ENCODE measurements around the gene USPL1. TPM values are rescaled to one million over a fixed set of nuclear protein-coding genes. Genes with fewer than 3 reads are reported as not detected.
"Not testable (repeated sequence)": the region's sequence is repeated elsewhere in the genome, so short reads cannot be mapped to it uniquely, and the experiment has no call there.

USPL1 gene
- total RNA-seq, 2 donors from 2014 or later = 17.9 to 19.3 TPM

DNA sequence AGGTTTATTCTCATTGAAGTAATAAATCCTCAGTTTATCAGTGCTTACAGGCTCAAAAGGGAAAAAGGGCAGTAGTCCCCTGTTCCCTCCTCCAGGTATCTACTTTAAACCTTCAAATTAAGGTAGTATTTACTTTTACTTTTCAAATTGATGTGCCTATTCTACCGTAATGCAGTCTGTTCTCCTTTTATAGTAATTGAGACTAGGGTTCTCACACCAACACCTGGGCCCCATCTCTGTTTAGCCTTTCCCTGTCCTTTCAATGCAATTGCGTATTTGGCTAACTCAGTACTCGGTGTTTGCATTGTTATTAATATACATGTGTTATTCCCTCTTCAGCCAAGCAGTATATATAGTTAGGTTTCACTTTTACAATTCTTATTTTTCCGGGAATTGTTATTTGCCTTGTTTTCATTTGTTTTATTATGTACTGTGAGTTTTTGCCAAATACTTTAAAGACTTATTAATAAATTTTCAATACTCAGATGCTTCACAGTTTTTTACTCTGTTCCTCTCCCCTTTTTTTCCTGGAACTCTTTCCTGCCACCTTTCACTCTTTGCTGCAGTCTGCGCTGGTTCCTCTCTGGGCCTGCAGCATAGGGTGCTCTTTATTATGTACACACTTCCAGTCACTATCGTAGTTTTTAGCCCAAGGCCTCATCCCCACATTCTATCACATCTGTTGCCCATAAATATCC lies 30.3 kb downstream of the USPL1 start:
- H3K27ac Mint-ChIP-seq = no peak overlapping the region
- H3K4me3 Mint-ChIP-seq = no peak overlapping the region
- no peak overlapping the region for H3K27ac ChIP-seq (ENCODE audit: low read depth, low read length)
- DNase-seq = no peak
- H3K4me1 ChIP-seq (ENCODE audit: control insufficient read depth, insufficient read depth, low read length) = no peaks in the 10 kb centered on the region
- TF ChIP-seq, protein P1, sequence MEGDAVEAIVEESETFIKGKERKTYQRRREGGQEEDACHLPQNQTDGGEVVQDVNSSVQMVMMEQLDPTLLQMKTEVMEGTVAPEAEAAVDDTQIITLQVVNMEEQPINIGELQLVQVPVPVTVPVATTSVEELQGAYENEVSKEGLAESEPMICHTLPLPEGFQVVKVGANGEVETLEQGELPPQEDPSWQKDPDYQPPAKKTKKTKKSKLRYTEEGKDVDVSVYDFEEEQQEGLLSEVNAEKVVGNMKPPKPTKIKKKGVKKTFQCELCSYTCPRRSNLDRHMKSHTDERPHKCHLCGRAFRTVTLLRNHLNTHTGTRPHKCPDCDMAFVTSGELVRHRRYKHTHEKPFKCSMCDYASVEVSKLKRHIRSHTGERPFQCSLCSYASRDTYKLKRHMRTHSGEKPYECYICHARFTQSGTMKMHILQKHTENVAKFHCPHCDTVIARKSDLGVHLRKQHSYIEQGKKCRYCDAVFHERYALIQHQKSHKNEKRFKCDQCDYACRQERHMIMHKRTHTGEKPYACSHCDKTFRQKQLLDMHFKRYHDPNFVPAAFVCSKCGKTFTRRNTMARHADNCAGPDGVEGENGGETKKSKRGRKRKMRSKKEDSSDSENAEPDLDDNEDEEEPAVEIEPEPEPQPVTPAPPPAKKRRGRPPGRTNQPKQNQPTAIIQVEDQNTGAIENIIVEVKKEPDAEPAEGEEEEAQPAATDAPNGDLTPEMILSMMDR (conservative IDR thresholded peaks at IDR 0.05) = no peak
- no peaks in the 10 kb centered on the region for H3K4me1 Mint-ChIP-seq
- no peaks in the 10 kb centered on the region for H3K27me3 Mint-ChIP-seq (ENCODE audit: insufficient read depth)
- H3K9ac ChIP-seq (ENCODE audit: extremely low read depth, low read length, poor library complexity, severe bottlenecking) = no peak overlapping the region
- WGBS, 2 experiments (ENCODE audit: insufficient coverage in 1 of 2, insufficient read length in 1 of 2) = 85 to 100% methylated on average over 2 to 5 of the region's 6 CpGs
- no peaks in the 10 kb centered on the region for H3K9me3 Mint-ChIP-seq
- H3K4me3 ChIP-seq (ENCODE audit: low read length) = no peak overlapping the region
- H3K36me3 Mint-ChIP-seq (ENCODE audit: low read depth) = peaks cover 50% of the 10 kb centered on the region
- H3K27me3 ChIP-seq (ENCODE audit: control insufficient read depth, insufficient read depth, low read length, poor library complexity, severe bottlenecking) = no peaks in the 10 kb centered on the region
- H3K36me3 ChIP-seq (ENCODE audit: control insufficient read depth, insufficient read depth, low read length) = peaks cover 71% of the 10 kb centered on the region
- no peaks in the 10 kb centered on the region for H3K9me3 ChIP-seq (ENCODE audit: control insufficient read depth, low read length)

DNA sequence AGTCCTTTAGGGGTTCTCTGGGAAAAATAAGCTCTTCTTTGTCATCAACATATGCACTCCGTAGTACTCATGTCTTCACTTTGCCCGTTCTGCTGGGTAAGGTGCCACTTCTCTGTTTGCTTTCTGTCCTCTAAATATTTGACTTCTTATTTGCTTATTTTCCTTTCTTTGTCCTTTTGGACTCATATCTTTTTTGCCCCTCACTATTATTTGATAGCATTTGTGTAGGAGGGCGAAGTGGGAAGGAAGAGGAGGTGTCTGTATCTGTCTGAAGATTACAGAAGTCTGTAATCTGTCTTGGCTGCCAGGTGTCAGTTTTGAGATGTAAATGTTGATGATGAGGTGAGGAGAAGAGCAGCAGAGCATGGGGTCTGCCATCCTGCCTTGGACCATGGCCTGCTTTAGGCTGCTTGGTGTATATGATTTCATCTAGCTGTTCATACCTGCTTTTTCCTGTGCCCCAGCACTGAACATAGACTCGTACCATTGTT lies 30.8 kb downstream of the USPL1 start:
- Mint-ChIP-seq H3K36me3 (ENCODE audit: low read depth) (peaks cover 51% of the 10 kb centered on the region), H3K27ac (no peak overlapping the region), H3K4me3 (no peak overlapping the region), H3K27me3 (ENCODE audit: insufficient read depth) (no peaks in the 10 kb centered on the region), H3K9me3 (no peaks in the 10 kb centered on the region), H3K4me1 (no peaks in the 10 kb centered on the region)
- TF ChIP-seq, protein P1 (conservative IDR thresholded peaks at IDR 0.05) = no peak
- no peak overlapping the region for H3K27ac ChIP-seq (ENCODE audit: low read depth, low read length)
- H3K4me1 ChIP-seq (ENCODE audit: control insufficient read depth, insufficient read depth, low read length) = no peaks in the 10 kb centered on the region
- peaks cover 73% of the 10 kb centered on the region for H3K36me3 ChIP-seq (ENCODE audit: control insufficient read depth, insufficient read depth, low read length)
- DNase-seq = no peak
- no peaks in the 10 kb centered on the region for H3K9me3 ChIP-seq (ENCODE audit: control insufficient read depth, low read length)
- H3K9ac ChIP-seq (ENCODE audit: extremely low read depth, low read length, poor library complexity, severe bottlenecking) = no peak overlapping the region
- no peaks in the 10 kb centered on the region for H3K27me3 ChIP-seq (ENCODE audit: control insufficient read depth, insufficient read depth, low read length, poor library complexity, severe bottlenecking)
- WGBS, 2 experiments (ENCODE audit: insufficient coverage in 1 of 2, insufficient read length in 1 of 2) = 86 to 94% methylated on average over 3 of the region's 4 CpGs
- H3K4me3 ChIP-seq (ENCODE audit: low read length) = no peak overlapping the region

DNA sequence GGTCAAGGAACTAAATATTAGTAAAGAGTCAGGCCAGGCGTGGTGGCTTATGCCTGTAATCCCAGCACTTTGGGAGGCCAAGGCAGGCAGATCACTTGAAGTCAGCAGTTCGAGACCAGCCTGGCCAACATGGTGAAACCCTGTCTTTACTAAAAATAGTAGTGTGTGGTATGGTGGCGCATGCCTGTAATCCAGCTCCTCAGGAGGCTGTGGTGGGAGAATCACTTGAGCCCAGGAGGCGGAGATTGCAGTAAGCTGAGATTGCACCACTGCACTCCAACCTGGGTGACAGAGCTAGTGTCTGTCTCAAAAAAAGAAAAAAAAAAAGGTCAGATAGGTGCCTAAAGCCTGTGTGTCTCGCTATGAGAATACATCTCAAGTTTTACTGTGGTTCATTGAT lies 33.9 kb downstream of the USPL1 start:
- H3K36me3 Mint-ChIP-seq (ENCODE audit: low read depth) = peaks cover 49% of the 10 kb centered on the region
- Histone ChIP-seq H3K27me3 (ENCODE audit: control insufficient read depth, insufficient read depth, low read length, poor library complexity, severe bottlenecking) (peaks cover 11% of the 10 kb centered on the region), H3K36me3 (ENCODE audit: control insufficient read depth, insufficient read depth, low read length) (peaks cover 64% of the 10 kb centered on the region)
- not testable (repeated sequence) for DNase-seq; H3K27ac Mint-ChIP-seq; H3K4me1 Mint-ChIP-seq; H3K4me1 ChIP-seq (ENCODE audit: control insufficient read depth, insufficient read depth, low read length); H3K4me3 ChIP-seq (ENCODE audit: low read length); H3K9me3 ChIP-seq (ENCODE audit: control insufficient read depth, low read length); H3K27ac ChIP-seq (ENCODE audit: low read depth, low read length); H3K27me3 Mint-ChIP-seq (ENCODE audit: insufficient read depth); H3K9me3 Mint-ChIP-seq; H3K4me3 Mint-ChIP-seq; H3K9ac ChIP-seq (ENCODE audit: extremely low read depth, low read length, poor library complexity, severe bottlenecking)
- WGBS, 2 experiments (ENCODE audit: insufficient coverage in 1 of 2, insufficient read length in 1 of 2) = 90 to 94% methylated on average over 4 to 5 of the region's 5 CpGs

All from endodermal cell (in vitro differentiated cells).